UCSD-AML1 (cell line): Measurements from ENCODE around the gene DEPDC4.

Experiments used
- DNase-seq: peaks from one replicate; lab custom pipeline; 2025; ENCODE audit not compliant: unreplicated experiment; lab: John Stamatoyannopoulos, UW

Gene DEPDC4

DNA sequence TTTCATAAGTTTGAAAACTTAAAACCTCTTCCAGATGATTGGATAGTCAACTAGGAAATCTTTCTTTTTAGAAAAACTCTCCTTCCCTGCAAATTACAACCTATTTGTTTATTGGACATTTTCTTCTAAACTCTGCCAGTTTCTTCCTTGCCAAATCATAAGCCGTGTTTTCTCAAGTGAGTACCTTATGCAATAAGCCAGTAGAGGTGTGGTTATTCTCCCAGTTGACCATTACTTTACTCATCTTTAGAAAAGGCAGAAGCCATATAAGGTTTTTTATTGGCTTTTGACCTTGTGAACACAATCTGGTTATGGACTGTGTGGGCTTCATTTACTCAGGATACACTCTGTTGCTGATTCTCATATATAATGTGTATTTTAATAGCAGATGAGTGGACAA is 51.7 kb downstream of the DEPDC4 start:
- DNase-seq = no peak

- no peak for DNase-seq
Measured at GRCh38 chr12:100214518-100214917, 52.4 kb downstream of the DEPDC4 start.

- no peak for DNase-seq
Measured at GRCh38 chr12:100213016-100213891, 53.6 kb downstream of the DEPDC4 start.

DNA sequence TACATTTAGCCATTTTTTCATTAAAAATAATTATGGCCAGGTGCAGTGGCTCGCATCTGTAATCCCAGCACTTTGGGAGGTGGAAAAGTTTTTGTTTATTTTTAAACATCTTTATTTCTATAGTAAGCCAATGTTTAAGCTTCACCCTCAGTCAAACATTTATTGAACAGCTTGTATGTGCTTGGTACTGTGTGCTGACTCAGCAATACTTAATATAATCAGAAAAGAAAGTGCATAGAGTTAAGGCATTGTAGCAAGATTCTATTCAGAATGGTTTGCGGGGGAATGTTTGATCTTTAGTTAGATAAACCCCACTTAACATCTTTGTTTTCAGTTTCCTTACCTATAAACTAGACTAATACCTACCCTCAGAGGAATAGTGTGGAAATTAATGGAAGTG is 55.2 kb downstream of the DEPDC4 start:
- DNase-seq = no peak

- DNase-seq = no peak
Measured at GRCh38 chr12:100208834-100209233, 58.0 kb downstream of the DEPDC4 start.

DNA sequence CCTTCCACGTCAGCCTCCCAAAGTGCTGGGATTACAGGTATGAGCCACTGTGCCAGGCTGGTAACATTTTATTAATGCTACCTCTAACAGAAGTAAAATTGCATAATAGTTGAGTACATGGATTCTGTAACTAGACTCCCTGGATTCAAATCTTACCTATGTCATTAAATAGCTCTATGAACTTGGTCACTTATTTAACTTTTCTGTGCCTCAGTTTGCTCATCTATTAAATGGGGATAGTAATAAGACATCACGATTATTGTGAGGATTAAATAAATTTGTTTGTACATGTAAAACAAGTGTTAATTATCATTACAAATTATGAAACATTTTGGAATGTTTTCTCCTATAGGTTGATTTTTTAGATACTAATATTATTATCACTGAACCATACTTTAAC is 59.6 kb downstream of the DEPDC4 start:
- DNase-seq = no peak

- no peak for DNase-seq
Measured at GRCh38 chr12:100201604-100202423, 65.1 kb downstream of the DEPDC4 start.

- DNase-seq = peak; percentile 92
Measured at GRCh38 chr12:100200463-100201181, 66.3 kb downstream of the DEPDC4 start, which contains the start of gene ACTR6. Gene ACTR6, plus strand, starts transcription at chr12:100200815. Its CDS starts 37 bp downstream, at chr12:100200852.

DNA sequence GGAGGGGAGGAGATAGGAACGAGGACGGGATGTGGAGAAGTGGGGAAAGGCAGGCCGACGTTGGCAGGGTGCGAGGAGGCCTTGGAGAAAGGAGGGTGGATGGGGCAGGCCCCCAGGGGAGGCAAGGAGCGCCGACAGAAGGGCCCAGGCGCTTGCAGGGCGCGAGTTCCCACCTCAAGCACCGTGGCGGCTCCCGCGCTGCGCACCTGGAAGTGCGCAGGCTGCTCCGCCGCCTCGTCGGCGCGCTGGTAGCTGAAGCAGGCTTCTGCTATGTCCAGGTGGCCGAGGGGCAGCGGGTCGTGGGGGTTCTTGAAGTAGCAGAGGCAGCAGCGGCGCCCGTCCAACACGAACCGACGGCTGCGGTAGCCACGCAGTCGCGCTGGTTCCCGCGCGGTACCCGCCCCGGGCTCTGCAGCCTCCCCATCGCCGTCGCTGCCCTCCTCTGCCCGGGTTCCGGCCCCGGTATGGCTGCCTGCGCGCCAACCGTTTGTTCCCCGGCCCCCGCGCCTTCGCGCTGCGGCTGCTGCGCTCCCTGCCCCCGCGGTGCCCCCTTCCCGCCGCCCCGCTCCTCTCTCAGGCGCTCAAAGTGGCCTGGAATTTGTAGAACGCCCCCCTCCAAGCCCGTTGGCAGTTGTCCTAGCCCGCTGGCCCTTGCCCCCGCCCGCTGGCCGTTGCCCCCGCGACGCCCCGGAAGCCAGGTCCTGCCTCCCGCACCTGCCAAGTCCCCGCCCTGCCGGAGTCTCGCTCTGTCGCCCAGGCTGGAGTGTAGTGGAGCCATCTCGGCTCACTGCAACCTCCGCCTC is 67.3 kb downstream of the DEPDC4 start:
- peak; percentile 45 for DNase-seq

DNA sequence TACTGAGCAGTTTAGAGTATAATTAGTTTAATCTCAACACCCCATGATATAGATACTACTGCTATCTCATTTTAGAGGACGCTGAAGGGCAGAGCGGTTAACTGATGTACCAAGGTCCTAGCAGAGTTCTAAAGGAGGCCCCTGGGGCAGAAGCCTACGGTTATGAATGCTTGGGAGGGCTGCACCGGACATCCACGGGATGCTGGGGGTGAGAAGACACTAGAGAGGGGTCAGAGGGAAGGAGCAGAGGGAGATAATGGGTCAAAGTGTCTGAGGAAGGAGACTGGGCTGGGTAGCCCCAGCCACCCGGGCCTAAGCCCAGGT is 67.9 kb downstream of the DEPDC4 start:
- DNase-seq = no peak

DNA sequence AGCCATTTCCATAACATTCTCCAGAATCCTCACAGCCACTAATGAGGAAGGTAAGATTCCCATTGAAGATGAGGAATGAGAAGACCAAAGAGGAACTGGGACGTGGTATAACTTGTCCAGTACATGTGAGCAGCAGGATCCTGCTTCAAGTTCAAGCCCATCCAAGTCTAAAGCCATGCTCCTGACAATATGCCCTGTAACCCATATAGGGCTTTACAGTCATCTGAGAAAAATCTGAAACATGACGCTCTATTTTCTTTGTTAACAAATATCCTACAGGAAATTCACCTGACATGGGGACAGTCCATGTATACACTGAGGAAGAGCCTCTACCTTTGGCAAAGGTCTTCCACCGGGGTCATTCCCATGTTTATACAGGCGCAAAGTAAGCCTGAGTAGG is 69.4 kb downstream of the DEPDC4 start:
- DNase-seq = no peak

DNA sequence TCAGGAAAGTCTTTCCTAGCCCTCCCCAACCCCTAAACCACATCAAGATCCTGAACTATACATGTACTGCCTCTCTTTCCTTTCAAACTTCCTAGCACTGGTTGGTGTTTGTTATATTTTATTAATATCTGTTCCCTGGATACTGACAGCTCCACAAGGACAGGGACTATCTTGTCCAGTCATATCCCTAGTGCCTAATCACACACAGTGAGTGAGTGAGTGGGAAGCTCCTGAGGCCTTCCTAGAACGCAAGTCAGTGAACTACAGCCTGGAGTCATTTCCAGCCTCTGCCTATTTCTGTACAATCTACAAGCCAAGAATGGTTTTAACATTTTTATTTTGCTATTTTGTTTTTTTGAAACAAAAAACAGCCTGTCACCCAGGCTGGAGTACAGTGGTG is 73.8 kb downstream of the DEPDC4 start:
- DNase-seq = no peak
